ENCODE measurements around the gene LGALS1.
A peak's percentile ranks its signal among the peaks of the same experiment; 100 is the strongest.

LGALS1 gene

DNA sequence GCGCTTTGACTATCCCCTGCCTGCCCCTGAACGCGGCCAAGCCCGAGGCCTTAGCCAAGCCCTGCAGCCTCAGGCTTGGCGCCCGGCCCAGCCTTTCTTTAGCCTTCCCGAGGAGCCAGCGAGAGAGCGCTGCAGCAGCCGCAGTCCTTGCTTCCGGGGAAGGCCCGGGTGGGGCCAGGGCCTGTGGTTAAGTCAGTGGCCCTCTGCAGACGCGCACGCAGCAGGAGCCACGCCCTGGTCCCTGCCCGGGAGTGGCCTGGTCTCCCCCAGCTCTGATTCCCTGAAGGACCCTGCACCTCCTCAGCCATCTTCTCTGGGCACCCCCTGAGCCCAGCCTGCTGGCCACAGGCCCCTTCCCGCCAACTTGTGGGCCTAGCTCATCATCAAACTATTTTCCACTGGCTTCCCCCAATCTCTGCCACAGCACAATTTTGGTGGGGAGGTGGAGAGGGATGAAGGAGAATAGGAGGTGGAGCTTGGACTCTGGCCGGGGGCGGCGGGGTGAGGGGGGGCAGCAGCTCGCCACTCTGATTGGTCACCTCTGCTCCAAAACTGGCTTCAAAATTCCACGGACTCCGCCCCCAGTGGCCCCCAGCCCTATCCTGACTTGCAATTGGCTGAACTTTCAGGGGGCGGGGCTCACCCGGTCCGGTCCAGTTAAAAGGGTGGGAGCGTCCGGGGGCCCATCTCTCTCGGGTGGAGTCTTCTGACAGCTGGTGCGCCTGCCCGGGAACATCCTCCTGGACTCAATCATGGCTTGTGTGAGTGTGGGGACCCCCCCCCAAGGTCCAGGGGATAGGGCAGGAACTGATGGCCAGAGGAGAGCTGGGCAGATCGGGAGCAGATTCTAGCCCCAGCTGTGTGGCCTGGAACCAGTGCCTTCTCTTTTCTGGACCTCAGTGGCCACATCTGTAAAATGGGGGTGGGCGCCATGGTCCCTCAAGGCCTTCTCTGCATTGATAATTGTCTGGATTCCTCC is at the start of gene LGALS1:
TSS of gene LGALS1 (plus strand) at position 686 of the 979 bp plus-strand sequence. CDS start at position 753, 67 bp downstream.
- peak in 2 of 3 donors; percentile 63 to 65 for DNase-seq (ENCODE audit: low read depth in 2 of 3, low spot score in 1 of 3)

- no peak for DNase-seq (ENCODE audit: low read depth in 2 of 3, low spot score in 1 of 3)
These were observed 49.7 kb upstream of the LGALS1 start for GRCh38 chr22:37625737-37626136.

- DNase-seq (ENCODE audit: low read depth in 2 of 3, low spot score in 1 of 3) = no peak
These were observed 49.3 kb upstream of the LGALS1 start for GRCh38 chr22:37626144-37626543.

DNA sequence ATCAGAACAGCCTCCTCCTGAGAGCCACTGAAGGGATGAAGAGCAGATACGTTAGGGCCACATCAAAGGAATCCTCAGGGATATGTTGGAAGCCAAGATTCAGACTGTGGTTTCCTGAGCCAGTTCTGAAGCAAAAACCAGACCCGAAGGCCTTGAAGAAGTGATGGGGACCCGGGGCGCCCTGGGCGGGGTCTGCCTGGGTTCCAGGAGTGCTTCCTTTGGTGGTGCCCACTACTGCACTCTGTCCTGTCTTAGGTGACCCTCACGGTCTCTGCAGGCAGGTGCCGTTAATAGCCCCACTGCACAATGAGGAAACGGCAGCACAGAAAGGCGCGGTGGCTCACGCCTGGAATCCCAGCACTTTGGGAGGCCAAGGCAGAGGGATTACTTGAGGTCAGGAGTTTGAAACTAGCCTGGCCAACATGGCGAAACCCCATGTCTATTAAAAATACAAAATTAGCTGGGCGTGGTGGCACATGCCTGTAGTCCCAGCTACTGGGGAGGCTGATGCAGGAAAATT is 48.8 kb upstream of the LGALS1 start:
- DNase-seq (ENCODE audit: low read depth in 2 of 3, low spot score in 1 of 3) = no peak

DNA sequence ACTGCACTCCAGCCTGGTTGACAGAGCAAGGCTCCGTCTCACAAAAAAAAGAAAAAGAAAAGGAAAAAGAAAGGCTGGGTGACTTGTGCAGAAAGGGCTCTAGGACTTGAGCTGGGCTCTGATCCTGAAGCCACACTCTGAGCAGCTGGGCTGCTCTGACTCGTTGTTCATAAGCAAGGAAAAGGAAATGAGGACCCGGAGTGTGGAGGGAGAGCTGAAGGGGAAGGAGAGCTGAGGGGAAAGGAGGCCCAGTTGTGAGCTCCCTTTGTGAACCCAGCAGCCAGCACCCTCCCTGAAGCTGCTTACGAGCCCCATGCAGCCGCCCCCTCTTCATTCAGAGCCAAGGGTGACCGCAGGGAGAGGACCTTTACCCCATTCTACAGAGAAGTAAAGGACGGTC is 48.3 kb upstream of the LGALS1 start:
- no peak for DNase-seq (ENCODE audit: low read depth in 2 of 3, low spot score in 1 of 3)

- DNase-seq (ENCODE audit: low read depth in 2 of 3, low spot score in 1 of 3) = no peak
These were observed 47.9 kb upstream of the LGALS1 start for GRCh38 chr22:37627545-37627944.

GRCh38 chr22:37628830-37629229 is 46.6 kb upstream of the LGALS1 start:
- DNase-seq (ENCODE audit: low read depth in 2 of 3, low spot score in 1 of 3) = no peak

DNA sequence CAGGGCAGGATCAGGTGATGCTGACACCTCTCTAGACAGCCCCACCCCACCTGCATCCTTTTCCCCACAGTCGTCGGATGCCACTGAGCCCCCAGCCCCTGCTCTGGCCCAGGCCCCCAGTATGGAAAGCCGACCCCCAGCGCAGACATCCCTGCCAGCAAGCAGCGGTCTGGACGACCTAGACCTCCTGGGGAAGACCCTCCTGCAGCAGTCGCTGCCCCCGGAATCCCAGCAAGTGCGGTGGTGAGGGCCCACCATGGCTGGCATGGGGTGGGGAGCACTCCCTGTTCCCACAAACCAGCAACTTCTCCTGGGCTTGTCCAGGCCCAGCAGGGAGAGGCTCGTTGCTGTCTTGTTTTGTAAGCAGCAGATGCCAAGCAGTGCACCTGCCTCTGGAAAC is 45.5 kb upstream of the LGALS1 start:
- DNase-seq (ENCODE audit: low read depth in 2 of 3, low spot score in 1 of 3) = no peak

DNA sequence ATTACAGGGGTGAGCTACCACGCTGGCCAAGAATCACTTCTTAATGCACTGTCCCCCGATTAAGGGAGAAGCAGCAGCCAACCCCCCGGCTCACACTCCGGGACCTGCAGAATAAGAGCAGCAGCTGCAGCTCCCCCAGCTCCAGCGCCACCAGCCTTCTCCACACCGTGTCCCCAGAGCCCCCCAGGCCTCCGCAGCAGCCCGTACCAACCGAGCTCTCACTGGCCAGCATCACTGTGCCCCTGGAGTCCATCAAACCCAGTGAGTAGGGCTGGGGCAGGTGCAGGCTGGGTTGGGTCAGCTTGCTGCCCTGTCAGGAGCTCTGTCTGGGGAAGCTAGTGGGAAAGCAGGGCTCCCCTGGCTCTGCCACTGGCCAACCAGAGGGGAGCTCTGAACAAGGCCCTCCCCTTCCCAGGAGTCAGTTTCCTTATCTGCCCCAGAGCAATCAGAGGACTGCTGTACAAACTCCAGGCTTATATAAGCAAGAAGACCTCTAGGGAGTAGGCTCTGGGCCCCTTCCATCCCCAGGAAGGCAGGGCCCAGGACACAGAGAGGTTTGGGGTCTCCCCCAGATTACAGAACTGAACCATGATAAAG is 44.5 kb upstream of the LGALS1 start:
- no peak for DNase-seq (ENCODE audit: low read depth in 2 of 3, low spot score in 1 of 3)

- DNase-seq (ENCODE audit: low read depth in 2 of 3, low spot score in 1 of 3) = no peak
These were observed 43.8 kb upstream of the LGALS1 start for GRCh38 chr22:37631448-37632173.

DNA sequence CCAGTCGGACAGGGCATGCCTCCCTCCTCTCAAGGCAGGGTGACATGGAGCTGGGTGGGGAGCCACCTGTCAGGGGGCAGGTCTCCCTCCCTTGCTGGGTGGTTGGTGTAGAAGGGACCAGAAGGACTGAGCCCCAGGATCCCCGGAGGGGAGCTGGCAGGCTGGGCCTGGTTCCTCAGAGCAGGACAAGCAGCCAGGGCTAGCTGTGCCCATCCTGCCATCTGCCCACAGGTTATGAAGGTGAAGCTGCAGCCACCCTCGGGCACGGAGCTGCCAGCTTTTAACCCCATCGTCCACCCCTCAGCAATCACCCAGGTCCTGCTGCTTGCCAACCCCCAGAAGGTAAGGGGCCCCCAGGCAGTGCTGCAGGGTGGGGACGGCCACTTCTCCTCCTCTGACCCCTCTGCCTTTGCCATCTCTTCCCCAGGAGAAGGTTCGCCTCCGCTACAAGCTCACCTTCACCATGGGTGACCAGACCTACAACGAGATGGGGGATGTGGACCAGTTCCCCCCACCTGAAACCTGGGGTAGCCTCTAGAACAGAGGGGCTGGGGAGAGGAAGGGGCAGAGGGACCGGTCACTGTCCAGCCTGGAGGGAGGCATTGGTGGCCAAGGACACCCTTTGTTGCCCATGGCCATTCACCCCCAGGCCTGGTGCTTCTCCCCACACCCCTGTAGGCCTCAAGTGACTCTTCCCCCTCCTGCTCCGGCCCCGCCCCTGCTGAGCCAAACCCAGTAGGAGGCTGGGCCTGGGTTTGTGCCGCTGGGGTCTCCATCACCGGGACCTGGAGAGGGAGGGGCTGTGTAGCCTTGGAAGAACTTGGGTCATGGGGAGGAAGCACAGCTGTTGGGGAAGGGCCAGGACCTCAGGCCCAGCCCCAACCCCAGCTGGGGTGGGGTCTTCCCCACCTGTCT is 43.0 kb upstream of the LGALS1 start:
- no peak for DNase-seq (ENCODE audit: low read depth in 2 of 3, low spot score in 1 of 3)

GRCh38 chr22:37633089-37633624 is 42.3 kb upstream of the LGALS1 start:
- no peak for DNase-seq (ENCODE audit: low read depth in 2 of 3, low spot score in 1 of 3)

- DNase-seq (ENCODE audit: low read depth in 2 of 3, low spot score in 1 of 3) = peak in 2 of 3 donors; percentile 48 to 52
These were observed 41.6 kb upstream of the LGALS1 start for GRCh38 chr22:37633625-37634416.

- no peak for DNase-seq (ENCODE audit: low read depth in 2 of 3, low spot score in 1 of 3)
These were observed 41.0 kb upstream of the LGALS1 start for GRCh38 chr22:37634417-37634924.

DNA sequence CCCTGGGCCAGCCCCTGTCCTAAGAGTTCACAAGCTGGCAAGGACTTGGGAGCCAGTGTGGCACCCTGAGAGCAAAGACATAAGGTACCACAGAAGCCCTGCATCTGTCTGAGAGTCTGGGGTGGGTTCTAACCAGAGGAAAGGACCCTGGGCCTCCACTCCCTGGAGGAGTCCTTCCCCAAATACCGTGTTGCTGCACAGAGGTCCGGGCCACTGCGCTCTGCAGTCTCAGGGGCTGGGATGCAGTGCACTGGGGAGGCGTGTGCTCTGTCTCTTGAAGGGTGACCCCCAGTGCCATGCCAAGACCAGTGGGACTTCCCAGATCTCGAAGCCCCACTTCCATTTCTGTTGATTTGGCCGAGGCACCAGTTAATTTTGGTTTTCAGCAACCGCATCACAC is 40.3 kb upstream of the LGALS1 start:
- no peak for DNase-seq (ENCODE audit: low read depth in 2 of 3, low spot score in 1 of 3)

GRCh38 chr22:37636186-37636948 is 39.1 kb upstream of the LGALS1 start:
- no peak for DNase-seq (ENCODE audit: low read depth in 2 of 3, low spot score in 1 of 3)

DNA sequence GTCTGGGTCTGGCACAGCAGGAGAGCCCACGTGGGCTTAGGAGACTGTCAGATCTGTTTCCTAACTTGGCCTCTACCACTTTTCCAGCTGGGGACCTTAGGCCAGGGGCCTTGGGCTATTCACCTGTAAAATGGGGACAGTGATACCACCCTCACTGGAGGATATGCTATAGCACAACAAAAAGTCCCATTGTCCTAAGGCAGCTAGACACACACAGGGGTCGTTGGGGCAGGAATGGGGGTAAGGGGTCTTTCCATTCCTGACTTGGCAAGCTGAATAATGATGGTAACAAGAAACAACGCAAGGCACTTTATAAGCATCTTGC is 38.5 kb upstream of the LGALS1 start:
- DNase-seq (ENCODE audit: low read depth in 2 of 3, low spot score in 1 of 3) = no peak

- DNase-seq (ENCODE audit: low read depth in 2 of 3, low spot score in 1 of 3) = no peak
These were observed 36.9 kb upstream of the LGALS1 start for GRCh38 chr22:37638391-37639069.
